T-cell (primary cell): ENCODE results near the gene TNRC6B. TPM values are rescaled to one million over a fixed set of nuclear protein-coding genes. Genes with fewer than 3 reads are reported as not detected.
A peak's percentile ranks its signal among the peaks of the same experiment; 100 is the strongest.
"Not testable (repeated sequence)": the region's sequence is repeated elsewhere in the genome, so short reads cannot be mapped to it uniquely, and the experiment has no call there.

Experiments used
- ATAC-seq, 4 experiments: fragments of 200-7000 bp in 3 of 4; fragments of 150-1000 bp in 1 of 4; cut with Tn5 transposase; replicated peaks in 1 of 4; 1 replicate in 3 of 4; 2 replicates in 1 of 4; pipeline ENCODE4 v1.10.0; 2021; ENCODE audit warnings: moderate library complexity in 3 of 4, mild to moderate bottlenecking in 2 of 4, moderate number of reproducible peaks in 1 of 4
- CTCF ChIA-PET, 2 donors: fragments of 300-600 bp; sonication (Branson Sonifier 250); formaldehyde crosslinking; loops; one replicate each; lab custom pipeline; 2022; ENCODE audit warnings: antibody characterized with exemption in 2 of 2; lab: Charles Lee
- POLR2A ChIA-PET, 2 donors: fragments of 300-600 bp; sonication (Branson Sonifier 250); formaldehyde crosslinking; loops; one replicate each; lab custom pipeline; 2022; ENCODE audit warnings: antibody characterized with exemption in 2 of 2; lab: Charles Lee
- DNase-seq, 35 experiments: peaks; one replicate each; pipeline versions ENCODE4 v3.0.0 to v3.0.0-alpha.2; 2013 to 2023
- H3K27ac ChIP-seq: one replicate; pipeline ENCODE4 v1.5.1; 2013; ENCODE audit warnings: low read length
- H3K27me3 ChIP-seq, 2 experiments: replicated peaks in 1 of 2; 1 replicate in 1 of 2; 2 replicates in 1 of 2; pipeline versions ENCODE4 v1.6.1 to v1.7.0; 2013; ENCODE audit warnings: low read length in 1 of 2, mixed read lengths in 1 of 2; ENCODE audit not compliant: control insufficient read depth in 2 of 2, insufficient read depth in 2 of 2; ENCODE audit errors: extremely low read depth in 1 of 2
- H3K36me3 ChIP-seq, 2 donors: 1 replicate in 1 of 2; 2 replicates in 1 of 2; pipeline versions ENCODE4 v1.6.1 to v1.7.0; 2013; ENCODE audit warnings: low read length in 1 of 2; ENCODE audit not compliant: control insufficient read depth in 2 of 2, insufficient read depth in 1 of 2; ENCODE audit errors: extremely low read depth in 1 of 2
- H3K4me1 ChIP-seq, 2 experiments: 1 replicate in 1 of 2; 2 replicates in 1 of 2; pipeline versions ENCODE4 v1.6.1 to v1.7.0; 2013; ENCODE audit warnings: low read length in 2 of 2, mixed read lengths in 1 of 2; ENCODE audit not compliant: insufficient read depth in 2 of 2, control insufficient read depth in 1 of 2; ENCODE audit errors: extremely low read depth in 1 of 2
- H3K4me3 ChIP-seq, 2 donors: 1 replicate in 1 of 2; 2 replicates in 1 of 2; pipeline versions ENCODE4 v1.5.1 to v1.7.0; 2013; ENCODE audit warnings: mild to moderate bottlenecking in 2 of 2, low read length in 1 of 2, moderate library complexity in 1 of 2; ENCODE audit not compliant: control insufficient read depth in 1 of 2; ENCODE audit errors: extremely low read depth in 1 of 2
- H3K9me3 ChIP-seq: 2 replicates; pipeline ENCODE4 v1.7.0; 2013
- H3K27ac Mint-ChIP-seq, 2 donors: one replicate each; pipeline ENCODE4 v1.8.0; 2020 to 2021; ENCODE audit warnings: mild to moderate bottlenecking in 2 of 2, mixed read lengths in 2 of 2
- H3K27me3 Mint-ChIP-seq, 2 donors: one replicate each; pipeline ENCODE4 v1.8.0; 2021 to 2022; ENCODE audit warnings: mixed read lengths in 2 of 2
- H3K36me3 Mint-ChIP-seq: one replicate; pipeline ENCODE4 v1.8.0; 2021; ENCODE audit warnings: mixed read lengths
- H3K4me1 Mint-ChIP-seq, 3 donors: one replicate each; pipeline ENCODE4 v1.8.0; 2020 to 2022; ENCODE audit warnings: mixed read lengths in 3 of 3, mild to moderate bottlenecking in 1 of 3
- H3K4me3 Mint-ChIP-seq, 3 donors: one replicate each; pipeline ENCODE4 v1.8.0; 2020 to 2022; ENCODE audit warnings: mild to moderate bottlenecking in 3 of 3, mixed read lengths in 3 of 3, moderate library complexity in 3 of 3
- H3K9me3 Mint-ChIP-seq, 3 donors: one replicate each; pipeline ENCODE4 v1.8.0; 2020 to 2022; ENCODE audit warnings: mixed read lengths in 3 of 3
- WGBS: methylation state at CpG from one replicate; pipeline ENCODE4 v1.1.5; 2013; ENCODE audit warnings: missing lambda C conversion rate; ENCODE audit not compliant: insufficient coverage; 5-methylcytosine and 5-hydroxymethylcytosine counted together
- total RNA-seq, 35 experiments: library from RNA in 6 of 35; stranded (reverse) in 6 of 35; fragments of 120-200 nt in 1 of 35; gene quantifications; one replicate each; pipeline versions ENCODE4 v1.2.1 to v1.2.4 and lab custom pipeline; 2013 to 2026

The TNRC6B gene
- total RNA-seq, 5 donors from 2014 or later (not counting 1 experiment from before 2014, with no cell fraction given) = 122 to 173 (median 143) TPM

- H3K4me1 ChIP-seq = peaks cover 7 to 13% of the 10 kb centered on the region in 2 experiments
- CTCF ChIA-PET = interaction anchor here in 1 of 2 donors (0.6 kb wide), 2 partner anchors 117 to 124 kb away, joined by 3 read pairs; no protein-coding TSS in a partner anchor
These were observed 196.8 kb downstream of the TNRC6B start for GRCh38 chr22:40374567-40374966.

GRCh38 chr22:40376149-40376548 lies 198.4 kb downstream of the TNRC6B start:
- CTCF ChIA-PET = no interaction called here
- no peak overlapping the region for H3K27ac Mint-ChIP-seq
- no peak for DNase-seq
- no peaks in the 10 kb centered on the region for H3K27me3 Mint-ChIP-seq
- H3K4me1 Mint-ChIP-seq = peaks cover 46 to 48% (median 46%) of the 10 kb centered on the region in 3 donors
- ATAC-seq = no peak
- Histone ChIP-seq H3K36me3 (peaks cover 0 to 6% of the 10 kb centered on the region in 2 donors), H3K4me1 (peaks cover 6 to 10% of the 10 kb centered on the region in 2 experiments), H3K4me3 (no peak overlapping the region), H3K9me3 (no peaks in the 10 kb centered on the region), H3K27ac (no peak overlapping the region), H3K27me3 (no peaks in the 10 kb centered on the region)
- POLR2A ChIA-PET = interaction anchor here in 1 of 2 donors (0.6 kb wide), 2 partner anchors 20 to 683 kb away, joined by 3 to 5 read pairs; no protein-coding TSS in a partner anchor
- WGBS = 100% methylated on average over 1 of the region's 5 CpGs
- no peak overlapping the region for H3K4me3 Mint-ChIP-seq
- H3K9me3 Mint-ChIP-seq = no peaks in the 10 kb centered on the region
- peaks cover 4% of the 10 kb centered on the region for H3K36me3 Mint-ChIP-seq

More at GRCh38 chr22:40374567-40374966, 196.8 kb downstream of the TNRC6B start:
- WGBS = 100% methylated on average over 4 of the region's 8 CpGs
- Histone ChIP-seq H3K9me3 (no peaks in the 10 kb centered on the region), H3K27me3 (no peaks in the 10 kb centered on the region), H3K27ac (no peak overlapping the region), H3K4me3 (no peak overlapping the region), H3K36me3 (peaks cover 0 to 6% of the 10 kb centered on the region in 2 donors)
- Mint-ChIP-seq H3K4me3 (no peak overlapping the region), H3K27me3 (no peaks in the 10 kb centered on the region), H3K4me1 (peaks cover 43 to 47% (median 46%) of the 10 kb centered on the region in 3 donors), H3K27ac (no peak overlapping the region), H3K36me3 (peaks cover 4% of the 10 kb centered on the region), H3K9me3 (no peaks in the 10 kb centered on the region)
- ATAC-seq (no peak), DNase-seq (no peak)
- POLR2A ChIA-PET = no interaction called here

- H3K27ac ChIP-seq = no peak overlapping the region
- no CpG with 5 or more reads among the region's 2 CpGs for WGBS
- H3K27me3 Mint-ChIP-seq = no peaks in the 10 kb centered on the region
- H3K36me3 ChIP-seq = peaks cover 0 to 4% of the 10 kb centered on the region in 2 donors
- no peak overlapping the region for H3K27ac Mint-ChIP-seq
- H3K4me3 ChIP-seq = no peak overlapping the region
- H3K27me3 ChIP-seq = no peaks in the 10 kb centered on the region
- H3K4me1 Mint-ChIP-seq = peaks cover 43 to 46% (median 46%) of the 10 kb centered on the region in 3 donors
- no peak for DNase-seq
- no peak for ATAC-seq
- CTCF ChIA-PET = interaction anchor here (0.6 kb wide), 2 partner anchors 48 to 58 kb away, joined by 3 read pairs; no protein-coding TSS in a partner anchor
- H3K9me3 Mint-ChIP-seq = no peaks in the 10 kb centered on the region
- H3K9me3 ChIP-seq = no peaks in the 10 kb centered on the region
- peaks cover 4% of the 10 kb centered on the region for H3K36me3 Mint-ChIP-seq
- H3K4me3 Mint-ChIP-seq = no peak overlapping the region
- POLR2A ChIA-PET = no interaction called here
- peaks cover 6 to 7% of the 10 kb centered on the region in 2 experiments for H3K4me1 ChIP-seq
These were observed 200.2 kb downstream of the TNRC6B start for GRCh38 chr22:40377931-40378330.

GRCh38 chr22:40378448-40378847 lies 200.7 kb downstream of the TNRC6B start:
- H3K27me3 ChIP-seq, H3K4me3 Mint-ChIP-seq, POLR2A ChIA-PET, H3K36me3 Mint-ChIP-seq, DNase-seq, H3K27ac Mint-ChIP-seq, H3K36me3 ChIP-seq, H3K27me3 Mint-ChIP-seq, ATAC-seq, H3K4me1 ChIP-seq, H3K27ac ChIP-seq, H3K4me3 ChIP-seq, CTCF ChIA-PET, H3K9me3 Mint-ChIP-seq, H3K9me3 ChIP-seq: not testable (repeated sequence)
- H3K4me1 Mint-ChIP-seq = peaks cover 43 to 46% (median 46%) of the 10 kb centered on the region in 3 donors
- WGBS = 90% methylated on average over 2 of the region's 11 CpGs

- H3K4me3 Mint-ChIP-seq = no peak overlapping the region
- H3K4me1 ChIP-seq = peaks cover 26 to 32% of the 10 kb centered on the region in 2 experiments
- no peak for ATAC-seq
- H3K27ac Mint-ChIP-seq = peak overlapping the region in 1 of 2 donors; percentile 19
- H3K27me3 ChIP-seq = no peaks in the 10 kb centered on the region
- CTCF ChIA-PET = interaction anchor here in 1 of 2 donors (0.8 kb wide), 1 partner anchor 476 kb away, joined by 3 read pairs; the partner anchor contains the start of gene XPNPEP3
- no peaks in the 10 kb centered on the region for H3K36me3 ChIP-seq
- DNase-seq = no peak
- no peaks in the 10 kb centered on the region for H3K27me3 Mint-ChIP-seq
- no peak overlapping the region for H3K27ac ChIP-seq
- H3K9me3 ChIP-seq = no peaks in the 10 kb centered on the region
- no CpG with 5 or more reads among the region's 3 CpGs for WGBS
- H3K4me3 ChIP-seq = no peak overlapping the region
- no peaks in the 10 kb centered on the region for H3K36me3 Mint-ChIP-seq
- POLR2A ChIA-PET = interaction anchor here (0.6 to 0.7 kb wide), 2 partner anchors 14 to 143 kb away, joined by 3 to 4 read pairs; no protein-coding TSS in a partner anchor
- H3K9me3 Mint-ChIP-seq = no peaks in the 10 kb centered on the region
- H3K4me1 Mint-ChIP-seq = peaks cover 51 to 56% (median 56%) of the 10 kb centered on the region in 3 donors
These were observed 203.7 kb downstream of the TNRC6B start for GRCh38 chr22:40381461-40381860.

- ChIA-PET CTCF (no interaction called here), POLR2A (interaction anchor here (0.6 to 0.7 kb wide), 5 partner anchors 49 to 332 kb away, joined by 3 to 8 read pairs (median 4); no protein-coding TSS in a partner anchor)
- Mint-ChIP-seq H3K4me3 (peak overlapping the region in 1 of 3 donors; percentile 56), H3K4me1 (peaks cover 66 to 74% (median 70%) of the 10 kb centered on the region in 3 donors), H3K36me3 (peaks cover 6% of the 10 kb centered on the region), H3K9me3 (no peaks in the 10 kb centered on the region), H3K27me3 (no peaks in the 10 kb centered on the region), H3K27ac (peak overlapping the region; percentile 86 to 94)
- no CpG with 5 or more reads among the region's 3 CpGs for WGBS
- no peak for ATAC-seq
- Histone ChIP-seq H3K4me3 (no peak overlapping the region), H3K9me3 (no peaks in the 10 kb centered on the region), H3K4me1 (peaks cover 38 to 40% of the 10 kb centered on the region in 2 experiments), H3K27ac (no peak overlapping the region), H3K27me3 (no peaks in the 10 kb centered on the region), H3K36me3 (peaks cover 0 to 2% of the 10 kb centered on the region in 2 donors)
- DNase-seq = no peak
These were observed 206.2 kb downstream of the TNRC6B start for GRCh38 chr22:40383905-40384304.
